ENCODE measurements around the gene OPN1MW.
"Not testable (repeated sequence)": the region's sequence is repeated elsewhere in the genome, so short reads cannot be mapped to it uniquely, and the experiment has no call there.

OPN1MW gene

GRCh38 chrX:154182296-154182695 lies at the start of gene OPN1MW:
TSS of gene OPN1MW (plus strand) at chrX:154182596. CDS start at chrX:154182678, 82 bp downstream.
- DNase-seq = not testable (repeated sequence)

GRCh38 chrX:154135458-154136229 lies 46.8 kb upstream of the OPN1MW start:
- no peak for DNase-seq
- TF ChIP-seq POLR2A (IDR thresholded peaks at IDR 0.05; ENCODE audit: low read length) (no peak), GATA1 (IDR thresholded peaks at IDR 0.05; ENCODE audit: low read depth, low read length) (no peak)

GRCh38 chrX:154136627-154137161 lies 45.7 kb upstream of the OPN1MW start:
- TF ChIP-seq GATA1 (IDR thresholded peaks at IDR 0.05; ENCODE audit: low read depth, low read length) (no peak), POLR2A (IDR thresholded peaks at IDR 0.05; ENCODE audit: low read length) (no peak)
- DNase-seq = peak; percentile 71 to 79

- no peak for TF ChIP-seq GATA1 (IDR thresholded peaks at IDR 0.05; ENCODE audit: low read depth, low read length)
- no peak for TF ChIP-seq POLR2A (IDR thresholded peaks at IDR 0.05; ENCODE audit: low read length)
- DNase-seq = no peak
Measured at GRCh38 chrX:154138857-154139256, 43.5 kb upstream of the OPN1MW start.

GRCh38 chrX:154140206-154140605 lies 42.2 kb upstream of the OPN1MW start:
- no peak for DNase-seq
- TF ChIP-seq POLR2A (IDR thresholded peaks at IDR 0.05; ENCODE audit: low read length) (no peak), GATA1 (IDR thresholded peaks at IDR 0.05; ENCODE audit: low read depth, low read length) (no peak)

- no peak for TF ChIP-seq POLR2A (IDR thresholded peaks at IDR 0.05; ENCODE audit: low read length)
- TF ChIP-seq GATA1 (IDR thresholded peaks at IDR 0.05; ENCODE audit: low read depth, low read length) = no peak
Measured at GRCh38 chrX:154140742-154141141, 41.7 kb upstream of the OPN1MW start.

GRCh38 chrX:154142386-154142785 lies 40.0 kb upstream of the OPN1MW start:
- TF ChIP-seq POLR2A (IDR thresholded peaks at IDR 0.05; ENCODE audit: low read length) = no peak
- TF ChIP-seq GATA1 (IDR thresholded peaks at IDR 0.05; ENCODE audit: low read depth, low read length) = no peak
- no peak for DNase-seq

More at GRCh38 chrX:154140742-154141141, 41.7 kb upstream of the OPN1MW start:
- no peak for DNase-seq

- TF ChIP-seq GATA1 (IDR thresholded peaks at IDR 0.05; ENCODE audit: low read depth, low read length) = no peak
- TF ChIP-seq POLR2A (IDR thresholded peaks at IDR 0.05; ENCODE audit: low read length) = no peak
- no peak for DNase-seq
Measured at GRCh38 chrX:154142950-154143745, 39.2 kb upstream of the OPN1MW start.

GRCh38 chrX:154144010-154144409 lies 38.4 kb upstream of the OPN1MW start, which contains the start of gene OPN1LW:
TSS of gene OPN1LW (plus strand) at chrX:154144243. CDS start at chrX:154144284, 41 bp downstream.
- DNase-seq = not testable (repeated sequence)

GRCh38 chrX:154151030-154151429 lies 31.4 kb upstream of the OPN1MW start:
- DNase-seq = not testable (repeated sequence)

GRCh38 chrX:154156221-154156620 lies 26.2 kb upstream of the OPN1MW start:
- DNase-seq = not testable (repeated sequence)

GRCh38 chrX:154157207-154157606 lies 25.2 kb upstream of the OPN1MW start:
- DNase-seq = not testable (repeated sequence)

GRCh38 chrX:154159345-154159744 lies 23.1 kb upstream of the OPN1MW start:
- not testable (repeated sequence) for DNase-seq

- not testable (repeated sequence) for DNase-seq
Measured at GRCh38 chrX:154164902-154165301, 17.5 kb upstream of the OPN1MW start.

- DNase-seq = not testable (repeated sequence)
Measured at GRCh38 chrX:154168384-154168783, 14.0 kb upstream of the OPN1MW start.

GRCh38 chrX:154172535-154172943 lies 9.9 kb upstream of the OPN1MW start:
- not testable (repeated sequence) for DNase-seq

- not testable (repeated sequence) for DNase-seq
Measured at GRCh38 chrX:154174356-154174755, 8.0 kb upstream of the OPN1MW start.

GRCh38 chrX:154183794-154184193 lies 1.4 kb downstream of the OPN1MW start:
- DNase-seq = not testable (repeated sequence)

GRCh38 chrX:154192846-154193245 lies 10.4 kb downstream of the OPN1MW start:
- DNase-seq = not testable (repeated sequence)

GRCh38 chrX:154194316-154194715 lies 11.9 kb downstream of the OPN1MW start:
- not testable (repeated sequence) for DNase-seq

GRCh38 chrX:154196466-154196865 lies 14.1 kb downstream of the OPN1MW start:
- not testable (repeated sequence) for DNase-seq

Data from erythroblast (primary cell).